SJSA1 (cell line): ENCODE measurements around the gene BMPR1B. TPM values are rescaled to one million over a fixed set of nuclear protein-coding genes. Genes with fewer than 3 reads are reported as not detected.

Experiments used
- DNase-seq, 2 experiments: peaks; one replicate each; pipeline ENCODE4 v3.0.0-alpha.2; 2015 to 2020; ENCODE audit warnings: low spot score in 2 of 2, low read depth in 1 of 2
- H3K27ac ChIP-seq: fragments of 250-450 bp; sonication (Bioruptor Pico); 2 replicates; pipeline ENCODE4 v1.5.1; 2020; ENCODE audit warnings: mild to moderate bottlenecking, moderate library complexity
- H3K27me3 ChIP-seq: fragments of 250-450 bp; sonication (Bioruptor Pico); replicated peaks from 2 replicates; pipeline ENCODE4 v1.5.1; 2020; ENCODE audit warnings: mild to moderate bottlenecking, moderate library complexity
- H3K36me3 ChIP-seq: fragments of 250-450 bp; sonication (Bioruptor Pico); 2 replicates; pipeline ENCODE4 v1.5.1; 2020; ENCODE audit warnings: mild to moderate bottlenecking
- H3K4me1 ChIP-seq: fragments of 250-450 bp; sonication (Bioruptor Pico); replicated peaks from 2 replicates; pipeline ENCODE4 v1.6.1; 2021; ENCODE audit warnings: mild to moderate bottlenecking
- H3K4me3 ChIP-seq: fragments of 250-450 bp; sonication (Bioruptor Pico); 2 replicates; pipeline ENCODE4 v1.5.1; 2020; ENCODE audit warnings: mild to moderate bottlenecking
- H3K9me3 ChIP-seq: fragments of 250-450 bp; sonication (Bioruptor Pico); replicated peaks from 2 replicates; pipeline ENCODE4 v1.5.1; 2020; ENCODE audit warnings: mild to moderate bottlenecking
- total RNA-seq: library from RNA; depleted of rRNA; stranded (reverse); fragments of >200 nt; shearing (Covaris generic); gene quantifications from 2 replicates; pipeline ENCODE4 v1.2.3, GENCODE V29; 2014

BMPR1B gene
- total RNA-seq, 1 experiment from 2014 or later, result 0.03 TPM

DNA sequence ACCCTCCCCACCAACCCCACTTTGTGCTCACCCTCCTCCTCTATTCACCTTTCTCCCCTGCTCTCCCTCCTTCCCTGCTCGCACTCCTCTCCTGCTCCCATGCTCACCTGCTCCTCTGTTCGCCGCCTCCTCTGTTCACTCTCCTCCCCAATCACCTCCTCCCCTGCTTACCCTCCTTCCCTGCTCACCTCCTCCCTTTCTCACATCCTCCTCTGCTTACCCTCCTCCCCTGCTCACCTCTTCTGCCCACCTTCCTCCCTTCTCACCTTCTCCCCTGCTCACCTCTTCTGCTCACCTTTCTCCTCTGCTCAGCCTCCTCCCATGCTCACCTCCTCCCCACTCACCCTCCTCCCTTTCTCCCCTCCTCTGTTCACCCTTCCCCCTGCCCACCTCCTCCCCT is 433.8 kb downstream of the BMPR1B start:
- H3K4me1 ChIP-seq, result no peaks in the 10 kb centered on the region
- H3K4me3 ChIP-seq, result no peak overlapping the region
- H3K36me3 ChIP-seq, result no peaks in the 10 kb centered on the region
- H3K27ac ChIP-seq, result no peak overlapping the region
- no peaks in the 10 kb centered on the region for H3K27me3 ChIP-seq
- no peak for DNase-seq
- no peaks in the 10 kb centered on the region for H3K9me3 ChIP-seq

DNA sequence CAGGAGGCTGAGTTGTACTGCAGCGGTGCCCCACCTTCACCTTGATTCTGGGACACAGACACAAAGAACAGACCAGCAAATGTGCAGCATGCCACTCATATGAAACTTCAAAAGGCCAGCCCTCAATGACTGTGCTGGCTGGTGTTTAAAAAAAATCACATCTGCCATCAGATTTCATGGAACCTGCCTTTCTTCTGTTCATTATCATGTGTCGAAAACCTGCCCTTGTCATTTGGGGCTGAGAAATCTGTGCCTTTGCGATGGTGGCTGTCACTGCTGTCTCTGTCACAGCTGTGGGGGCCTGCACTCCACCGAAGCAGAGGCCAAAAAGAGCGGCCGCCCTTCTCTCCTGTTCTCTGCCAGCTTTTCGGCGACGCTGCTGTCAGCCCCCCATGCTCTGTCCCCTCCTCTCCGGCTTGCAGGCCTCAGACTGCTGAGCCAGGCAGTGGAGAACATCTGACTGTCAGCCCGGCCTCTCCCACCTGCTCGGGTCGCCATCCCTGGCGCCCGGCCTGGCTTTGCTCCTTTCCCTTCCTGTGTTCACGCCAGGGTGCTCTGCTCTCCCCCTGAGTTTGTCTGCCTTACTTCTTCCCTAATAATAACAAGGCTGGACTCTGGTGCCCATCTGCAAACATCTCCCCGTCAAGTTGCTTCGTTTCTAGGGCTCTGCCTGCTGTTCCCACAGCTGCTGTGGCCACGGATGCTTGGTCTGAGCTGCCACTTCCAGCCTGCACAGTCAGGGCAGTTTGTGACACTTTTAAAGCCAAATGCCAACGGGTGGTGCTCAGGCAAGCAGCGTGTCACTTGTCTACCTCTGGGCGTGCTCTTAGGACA is 435.9 kb downstream of the BMPR1B start:
- Histone ChIP-seq H3K27me3 (no peaks in the 10 kb centered on the region), H3K4me3 (no peak overlapping the region), H3K27ac (no peak overlapping the region), H3K4me1 (no peaks in the 10 kb centered on the region), H3K36me3 (no peaks in the 10 kb centered on the region), H3K9me3 (no peaks in the 10 kb centered on the region)
- DNase-seq, result no peak

DNA sequence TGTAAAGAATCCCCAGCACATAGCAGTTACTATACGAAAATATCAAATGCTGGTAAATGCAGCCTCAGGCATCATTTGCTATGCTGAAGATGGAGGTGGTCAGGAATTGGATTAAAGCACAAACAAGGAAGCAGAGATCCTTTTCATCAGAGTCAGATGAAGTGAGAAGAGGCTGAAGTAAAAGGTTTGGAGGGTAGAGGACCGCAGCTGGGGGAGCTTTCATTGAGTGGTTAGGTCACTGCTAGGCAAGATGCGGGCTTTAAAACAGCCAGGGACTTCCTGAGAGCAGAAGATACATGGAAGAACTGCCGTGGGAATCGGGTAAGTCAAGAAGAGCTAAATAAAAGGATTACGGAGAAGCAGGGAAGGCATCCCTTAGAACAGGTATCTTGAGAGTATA is 439.6 kb downstream of the BMPR1B start:
- no peak for DNase-seq
- no peaks in the 10 kb centered on the region for H3K27me3 ChIP-seq
- H3K4me3 ChIP-seq, result no peak overlapping the region
- no peaks in the 10 kb centered on the region for H3K36me3 ChIP-seq
- H3K27ac ChIP-seq, result no peak overlapping the region
- no peaks in the 10 kb centered on the region for H3K4me1 ChIP-seq
- H3K9me3 ChIP-seq, result no peaks in the 10 kb centered on the region

- H3K4me1 ChIP-seq, result no peaks in the 10 kb centered on the region
- no peak for DNase-seq
- H3K27me3 ChIP-seq, result no peaks in the 10 kb centered on the region
- no peak overlapping the region for H3K27ac ChIP-seq
- no peaks in the 10 kb centered on the region for H3K36me3 ChIP-seq
- no peak overlapping the region for H3K4me3 ChIP-seq
- H3K9me3 ChIP-seq, result no peaks in the 10 kb centered on the region
Measured at GRCh38 chr4:95198961-95199360, 441.2 kb downstream of the BMPR1B start.

- Histone ChIP-seq H3K27me3 (no peaks in the 10 kb centered on the region; the same call in none of the 2 replicates), H3K27ac (no peak overlapping the region), H3K9me3 (no peaks in the 10 kb centered on the region), H3K4me3 (no peak overlapping the region), H3K36me3 (no peaks in the 10 kb centered on the region), H3K4me1 (no peaks in the 10 kb centered on the region)
- no peak for DNase-seq
Measured at GRCh38 chr4:95204267-95204844, 446.6 kb downstream of the BMPR1B start.

DNA sequence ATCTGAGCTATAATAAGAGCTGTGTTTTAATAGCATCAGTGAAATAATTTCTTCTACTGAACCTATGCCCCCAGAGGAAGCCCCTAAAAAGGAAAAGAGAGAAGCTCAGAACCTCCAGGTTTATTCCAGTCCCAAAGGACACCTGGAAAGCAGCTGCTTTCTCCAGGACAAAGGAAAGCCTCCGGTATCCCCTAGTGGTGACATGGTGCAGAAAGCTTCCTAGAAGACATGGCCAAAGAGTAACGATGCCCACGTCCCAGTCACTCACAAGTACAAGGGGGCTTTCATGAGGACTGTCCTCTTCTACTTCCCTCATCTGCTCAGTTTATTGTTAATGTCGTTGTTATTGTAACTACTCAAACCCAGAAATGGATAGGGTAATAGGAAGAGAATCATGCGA is 447.1 kb downstream of the BMPR1B start:
- H3K4me1 ChIP-seq, result no peaks in the 10 kb centered on the region
- no peak for DNase-seq
- no peak overlapping the region for H3K27ac ChIP-seq
- H3K4me3 ChIP-seq, result no peak overlapping the region
- no peaks in the 10 kb centered on the region for H3K36me3 ChIP-seq
- H3K9me3 ChIP-seq, result no peaks in the 10 kb centered on the region
- no peaks in the 10 kb centered on the region; the same call in none of the 2 replicates for H3K27me3 ChIP-seq
